Stimulated activated CD8-positive, alpha-beta memory T cell treated with anti-CD3 and anti-CD28 coated beads, Interleukin-15, amount 100 ng/mL, for 4 hours (primary cell): Measurements from ENCODE around the gene RPP14.

Source experiments
- DNase-seq, 2 donors: peaks; one replicate each; pipeline ENCODE4 v3.0.0-alpha.2; 2020; ENCODE audit warnings: low read depth in 2 of 2

The RPP14 gene

DNA sequence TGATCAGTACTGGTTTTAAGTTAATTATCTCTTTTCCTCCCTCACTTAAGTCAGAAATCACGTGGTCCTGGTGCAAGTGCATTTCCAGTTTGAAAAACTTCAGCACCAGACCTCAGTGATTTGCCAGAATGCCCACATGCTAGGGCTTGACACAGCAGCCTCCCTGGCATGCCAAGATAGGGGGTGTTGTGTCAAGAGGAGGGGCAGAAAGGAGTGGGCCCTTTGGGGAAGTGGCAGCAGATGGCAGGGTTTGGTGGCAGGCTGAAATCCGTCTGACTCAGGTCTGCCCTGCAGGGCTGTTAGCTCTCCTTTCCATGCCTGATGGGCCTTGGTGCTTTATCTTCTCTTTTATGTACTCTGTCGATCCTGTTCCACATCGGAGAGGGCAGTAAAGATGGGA, 50.0 kb downstream of the RPP14 start:
- DNase-seq, result no peak

DNA sequence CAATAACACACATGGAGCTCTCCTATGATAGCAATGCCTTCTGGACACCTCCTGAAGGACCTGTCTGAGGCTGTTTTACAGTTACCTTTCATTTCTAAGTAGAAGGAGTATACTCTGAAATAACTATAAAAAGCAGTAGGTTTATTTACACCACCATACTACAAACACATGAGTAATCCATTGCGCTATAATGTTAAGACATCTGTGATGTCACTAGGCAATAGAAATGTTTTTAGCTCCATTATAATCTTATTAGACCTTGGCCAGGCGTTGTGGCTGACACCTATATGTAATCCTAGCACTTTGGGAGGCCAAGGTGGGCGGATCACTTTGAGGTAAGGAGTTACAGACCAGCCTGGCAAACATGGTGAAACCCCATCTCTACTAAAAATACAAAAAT, 51.4 kb downstream of the RPP14 start:
- no peak for DNase-seq

DNA sequence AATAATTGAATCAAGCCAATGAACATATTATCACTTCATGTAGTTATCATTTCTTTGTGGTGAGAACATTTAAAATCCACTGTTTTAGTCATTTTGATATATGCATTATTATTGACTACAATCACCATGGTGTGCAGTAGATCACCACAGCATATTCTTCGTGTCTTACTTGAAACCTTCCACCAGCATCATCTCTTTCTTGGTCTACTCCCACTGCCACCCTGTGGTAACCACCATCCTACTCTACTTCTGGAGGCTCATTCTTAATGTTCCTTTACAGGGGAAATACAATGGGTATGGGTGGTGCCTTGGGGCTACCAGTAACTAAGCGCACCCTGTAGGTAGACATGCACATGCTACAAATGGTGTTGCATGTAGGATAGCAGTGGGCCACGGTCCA, 52.0 kb downstream of the RPP14 start:
- DNase-seq, result no peak

DNA sequence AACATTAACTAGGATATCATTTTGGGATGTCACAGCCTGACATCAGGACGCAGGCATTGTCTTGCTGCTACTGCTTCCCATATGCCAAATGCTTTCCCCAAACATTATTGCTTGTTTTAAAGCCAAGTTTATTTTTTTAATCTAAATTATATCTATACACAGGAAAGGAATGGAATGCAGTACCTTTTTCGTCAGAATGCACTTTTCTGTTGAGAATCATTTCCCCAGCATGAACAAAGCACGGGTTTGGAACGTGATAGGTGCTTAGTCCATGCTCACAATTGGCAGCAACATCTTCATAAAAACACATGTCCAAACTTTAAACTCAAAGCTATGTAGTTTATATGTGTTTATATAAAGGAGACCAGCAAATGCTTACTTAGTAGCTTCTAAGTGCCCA, 52.8 kb downstream of the RPP14 start:
- DNase-seq, result no peak

DNA sequence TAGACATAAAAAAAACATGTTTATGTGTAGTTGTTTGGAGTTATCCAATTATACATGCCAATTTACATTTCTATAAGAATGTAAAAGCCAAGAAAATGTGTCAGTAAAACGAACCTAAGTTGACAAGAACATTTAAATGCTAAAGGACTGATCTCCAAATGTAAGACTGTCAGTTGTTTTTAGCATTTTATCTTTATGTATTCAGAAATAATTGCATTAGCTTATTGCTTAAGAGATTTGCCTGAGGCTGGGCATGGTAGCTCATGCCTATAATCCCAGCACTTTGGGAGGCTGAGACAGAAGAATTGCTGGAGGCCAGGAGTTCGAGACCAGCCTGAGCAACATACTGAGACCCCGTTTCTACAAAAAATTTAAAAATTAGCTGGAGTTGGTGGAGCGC, 53.6 kb downstream of the RPP14 start:
- no peak for DNase-seq

DNA sequence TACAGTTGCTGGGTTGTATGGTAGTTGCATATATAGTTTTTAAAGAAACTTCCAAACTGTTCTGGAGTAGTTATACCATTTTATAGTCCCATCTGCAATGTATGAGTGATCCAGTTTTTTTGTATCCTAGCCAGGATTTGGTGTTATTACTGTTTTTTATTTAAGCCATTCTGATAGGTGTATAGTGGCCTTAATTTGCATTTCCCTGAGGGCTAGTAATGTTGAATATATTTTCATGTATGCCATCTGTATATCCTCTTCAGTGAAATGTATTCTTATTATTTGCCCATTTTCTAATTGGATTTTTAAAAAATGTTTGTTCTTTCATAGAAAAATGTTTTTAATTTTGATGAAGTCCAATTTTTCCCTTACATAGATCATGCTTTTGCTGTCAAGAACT, 55.8 kb downstream of the RPP14 start:
- DNase-seq, result no peak

DNA sequence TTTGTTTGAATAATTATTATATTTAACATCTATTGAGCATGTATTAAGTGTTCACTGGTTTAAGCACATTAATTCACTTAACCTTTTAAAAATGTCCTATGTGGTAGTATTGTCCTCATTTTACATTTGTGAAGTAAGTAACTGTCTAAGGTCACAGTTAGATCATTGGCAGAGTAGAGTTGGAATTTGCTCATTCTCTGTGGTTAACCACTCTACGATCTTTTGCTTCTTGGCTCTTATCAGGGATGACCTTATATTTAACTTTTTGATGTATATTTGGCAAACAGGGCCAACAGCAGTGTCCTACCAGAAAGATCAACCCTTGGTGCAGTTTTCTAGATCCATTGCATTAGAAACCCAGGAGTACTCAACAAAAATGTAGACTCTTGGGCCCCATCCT, 60.7 kb downstream of the RPP14 start:
- no peak for DNase-seq

DNA sequence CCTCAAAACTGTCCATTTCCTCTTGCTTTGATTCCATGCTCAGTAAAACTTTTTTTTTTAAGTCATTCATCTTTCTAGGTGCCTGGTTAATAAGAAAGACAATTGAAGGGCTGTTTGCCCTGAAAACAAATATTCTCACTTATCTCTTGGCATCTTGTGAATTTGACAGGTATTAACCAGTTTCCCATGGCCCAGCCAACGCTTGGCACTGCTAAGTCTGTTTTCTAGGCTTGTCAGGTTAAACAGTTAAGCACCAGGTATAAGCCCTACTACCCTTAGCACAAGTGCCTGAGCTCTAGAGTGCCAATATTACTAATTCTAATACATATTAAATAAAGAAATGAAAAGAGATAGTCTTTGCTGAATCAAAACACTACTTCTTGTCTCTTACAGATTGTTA, 63.0 kb downstream of the RPP14 start:
- DNase-seq, result no peak
